OCI-LY1 (cell line): ENCODE measurements around the gene WDFY2.

Experiments
- H2AFZ ChIP-seq: fragments of 200-600 bp; sonication (generic), shearing (Covaris generic); 2 replicates; pipeline ENCODE4 v1.6.0; 2014; ENCODE audit warnings: antibody characterized with exemption, mild to moderate bottlenecking, low read length
- H3F3A ChIP-seq: fragments of 200-600 bp; sonication (generic), shearing (Covaris generic); 2 replicates; pipeline ENCODE4 v1.6.0; 2014; ENCODE audit warnings: mild to moderate bottlenecking, antibody characterized with exemption, low read length, moderate library complexity; ENCODE audit not compliant: insufficient read depth
- H3K27ac ChIP-seq: fragments of 200-600 bp; sonication (generic); 2 replicates; pipeline ENCODE4 v1.5.1; 2014; ENCODE audit warnings: low read length, mixed run types, mild to moderate bottlenecking, low read depth; ENCODE audit not compliant: poor library complexity, severe bottlenecking
- H3K27me3 ChIP-seq: fragments of 200-600 bp; sonication (generic); 2 replicates; pipeline ENCODE4 v1.6.0; 2014; ENCODE audit warnings: antibody characterized with exemption, mild to moderate bottlenecking, low read length, moderate library complexity; ENCODE audit not compliant: insufficient read depth
- H3K36me3 ChIP-seq: fragments of 200-600 bp; sonication (generic); 2 replicates; pipeline ENCODE4 v1.6.1; 2014; ENCODE audit warnings: mild to moderate bottlenecking, antibody characterized with exemption, low read length, moderate library complexity, mixed read lengths; ENCODE audit not compliant: insufficient read depth
- H3K4me1 ChIP-seq: fragments of 200-600 bp; sonication (generic); 2 replicates; pipeline ENCODE4 v1.5.1; 2014; ENCODE audit warnings: mild to moderate bottlenecking, low read length, moderate library complexity; ENCODE audit not compliant: insufficient read depth, severe bottlenecking
- H3K4me2 ChIP-seq: fragments of 200-600 bp; sonication (generic), shearing (Covaris generic); 2 replicates; pipeline ENCODE4 v1.6.1; 2014; ENCODE audit warnings: low read length
- H3K4me3 ChIP-seq: fragments of 200-600 bp; sonication (generic); 2 replicates; pipeline ENCODE4 v1.5.1; 2014; ENCODE audit warnings: low read length, low read depth, mild to moderate bottlenecking, mixed read lengths; ENCODE audit not compliant: poor library complexity, severe bottlenecking
- H3K79me2 ChIP-seq: fragments of 200-600 bp; shearing (Covaris generic); 2 replicates; pipeline ENCODE4 v1.6.1; 2016; ENCODE audit warnings: mixed run types, low read length, mixed read lengths; ENCODE audit not compliant: insufficient read depth
- H3K9ac ChIP-seq: fragments of 200-600 bp; sonication (generic), shearing (Covaris generic); 2 replicates; pipeline ENCODE4 v1.6.1; 2014; ENCODE audit warnings: mild to moderate bottlenecking, low read length, mixed read lengths
- H3K9me2 ChIP-seq: fragments of 200-600 bp; sonication (generic), shearing (Covaris generic); 2 replicates; pipeline ENCODE4 v1.6.1; 2014; ENCODE audit warnings: low read depth, mild to moderate bottlenecking, low read length, mixed read lengths
- H3K9me3 ChIP-seq: fragments of 200-600 bp; shearing (Covaris generic); 2 replicates; pipeline ENCODE4 v1.6.1; 2014; ENCODE audit warnings: low read length, mixed read lengths
- H4K20me1 ChIP-seq: fragments of 200-600 bp; sonication (generic), shearing (Covaris generic); 2 replicates; pipeline ENCODE4 v1.6.0; 2016; ENCODE audit warnings: mild to moderate bottlenecking, low read length; ENCODE audit not compliant: insufficient read depth
- CTCF ChIP-seq: fragments of 200-600 bp; sonication (generic), shearing (Covaris generic); IDR thresholded peaks from 2 replicates; pipeline ENCODE4 v1.5.1; 2017; ENCODE audit warnings: mild to moderate bottlenecking, antibody characterized with exemption, low read length, moderate library complexity, mixed read lengths
- EZH2 ChIP-seq: fragments of 200-600 bp; sonication (generic), shearing (Covaris generic); IDR thresholded peaks from 2 replicates; pipeline ENCODE4 v1.8.0; 2017; ENCODE audit warnings: borderline replicate concordance, mixed run types, mild to moderate bottlenecking, antibody characterized with exemption, low read length, moderate library complexity, mixed read lengths

WDFY2 gene

GRCh38 chr13:51587372-51587771 is 3.1 kb downstream of the WDFY2 start:
- Histone ChIP-seq H2AFZ (no peak overlapping the region), H3K36me3 (no peaks in the 10 kb centered on the region; the same call in 1 of the 2 replicates), H3K27me3 (no peaks in the 10 kb centered on the region; the same call in 1 of the 2 replicates), H3K4me3 (no peak overlapping the region), H4K20me1 (0 out of 2 replicates have a peak, but pooled peaks cover 2% of the 10 kb centered on the region), H3F3A (no peaks in the 10 kb centered on the region), H3K27ac (no peak overlapping the region), H3K9ac (no peak overlapping the region), H3K4me2 (no peak overlapping the region), H3K9me2 (no peaks in the 10 kb centered on the region), H3K79me2 (no peaks in the 10 kb centered on the region), H3K4me1 (peaks cover 17% of the 10 kb centered on the region), H3K9me3 (no peaks in the 10 kb centered on the region)
- no peak for TF ChIP-seq CTCF
- no peak for TF ChIP-seq EZH2

DNA sequence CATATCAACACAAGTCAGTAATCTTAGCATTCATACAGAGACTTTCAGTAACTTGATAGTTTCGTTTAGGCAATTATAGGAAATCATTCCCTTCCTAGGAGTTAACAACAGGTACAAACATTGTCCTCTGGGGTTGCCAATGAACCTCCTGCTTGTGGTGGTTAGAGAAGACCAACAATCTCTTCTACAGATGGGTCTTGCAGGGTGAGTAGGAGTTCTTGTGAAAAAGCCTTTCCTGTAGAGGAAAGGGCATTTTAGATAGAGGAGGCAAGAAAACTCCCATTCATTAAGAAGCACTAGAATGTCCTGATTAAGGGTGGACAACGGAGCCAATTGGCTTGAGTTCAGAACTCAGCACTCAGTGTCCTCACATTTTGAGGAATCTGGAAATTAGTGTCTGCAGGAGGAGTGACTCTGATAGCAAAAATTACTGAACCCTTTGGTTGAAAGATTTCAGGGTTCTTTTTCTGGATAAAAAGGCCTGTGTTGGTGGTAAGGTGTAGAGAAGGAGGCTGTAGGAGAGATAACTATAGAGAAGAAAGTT is 4.2 kb downstream of the WDFY2 start:
- Histone ChIP-seq H2AFZ (no peak overlapping the region), H3K79me2 (no peaks in the 10 kb centered on the region), H3K27ac (no peak overlapping the region), H3F3A (no peaks in the 10 kb centered on the region), H3K4me1 (peaks cover 14% of the 10 kb centered on the region), H3K4me2 (no peak overlapping the region), H3K9ac (no peak overlapping the region), H3K36me3 (no peaks in the 10 kb centered on the region; the same call in 1 of the 2 replicates), H3K27me3 (no peaks in the 10 kb centered on the region; the same call in 1 of the 2 replicates), H3K9me3 (no peaks in the 10 kb centered on the region), H3K4me3 (no peak overlapping the region), H4K20me1 (0 out of 2 replicates have a peak, but pooled peaks cover 2% of the 10 kb centered on the region), H3K9me2 (no peaks in the 10 kb centered on the region)
- TF ChIP-seq EZH2 (no peak), CTCF (no peak)

GRCh38 chr13:51589793-51590192 is 5.5 kb downstream of the WDFY2 start:
- Histone ChIP-seq H3K27ac (no peak overlapping the region), H3K4me1 (peaks cover 13% of the 10 kb centered on the region), H3K79me2 (no peaks in the 10 kb centered on the region), H3K36me3 (no peaks in the 10 kb centered on the region; the same call in 1 of the 2 replicates), H3F3A (no peaks in the 10 kb centered on the region), H4K20me1 (0 out of 2 replicates have a peak, but pooled peaks cover 2% of the 10 kb centered on the region), H3K4me2 (no peak overlapping the region), H2AFZ (no peak overlapping the region), H3K9me3 (no peaks in the 10 kb centered on the region), H3K9ac (no peak overlapping the region), H3K9me2 (no peaks in the 10 kb centered on the region), H3K27me3 (no peaks in the 10 kb centered on the region; the same call in 1 of the 2 replicates), H3K4me3 (no peak overlapping the region)
- TF ChIP-seq CTCF (no peak), EZH2 (no peak)
